Testis (tissue), 2 donors: ENCODE measurements around the gene RSL24D1.

ENCODE experiments used
- POLR2A ChIP-seq: fragments of 450-650 bp; IDR thresholded peaks from one replicate; pipeline ENCODE4 v1.6.1; 2017; ENCODE audit warnings: antibody characterized with exemption, mild to moderate bottlenecking, moderate library complexity
- TF ChIP-seq, protein P1 (sequence below), 3 experiments: fragments of 450-650 bp in 2 of 3; fragments of 200-600 bp in 1 of 3; sonication (generic) in 1 of 3; IDR thresholded peaks; one replicate each; pipeline ENCODE4 v1.5.1; 2016 to 2019; ENCODE audit warnings: antibody characterized with exemption in 3 of 3, mild to moderate bottlenecking in 2 of 3, moderate library complexity in 1 of 3

DNA sequence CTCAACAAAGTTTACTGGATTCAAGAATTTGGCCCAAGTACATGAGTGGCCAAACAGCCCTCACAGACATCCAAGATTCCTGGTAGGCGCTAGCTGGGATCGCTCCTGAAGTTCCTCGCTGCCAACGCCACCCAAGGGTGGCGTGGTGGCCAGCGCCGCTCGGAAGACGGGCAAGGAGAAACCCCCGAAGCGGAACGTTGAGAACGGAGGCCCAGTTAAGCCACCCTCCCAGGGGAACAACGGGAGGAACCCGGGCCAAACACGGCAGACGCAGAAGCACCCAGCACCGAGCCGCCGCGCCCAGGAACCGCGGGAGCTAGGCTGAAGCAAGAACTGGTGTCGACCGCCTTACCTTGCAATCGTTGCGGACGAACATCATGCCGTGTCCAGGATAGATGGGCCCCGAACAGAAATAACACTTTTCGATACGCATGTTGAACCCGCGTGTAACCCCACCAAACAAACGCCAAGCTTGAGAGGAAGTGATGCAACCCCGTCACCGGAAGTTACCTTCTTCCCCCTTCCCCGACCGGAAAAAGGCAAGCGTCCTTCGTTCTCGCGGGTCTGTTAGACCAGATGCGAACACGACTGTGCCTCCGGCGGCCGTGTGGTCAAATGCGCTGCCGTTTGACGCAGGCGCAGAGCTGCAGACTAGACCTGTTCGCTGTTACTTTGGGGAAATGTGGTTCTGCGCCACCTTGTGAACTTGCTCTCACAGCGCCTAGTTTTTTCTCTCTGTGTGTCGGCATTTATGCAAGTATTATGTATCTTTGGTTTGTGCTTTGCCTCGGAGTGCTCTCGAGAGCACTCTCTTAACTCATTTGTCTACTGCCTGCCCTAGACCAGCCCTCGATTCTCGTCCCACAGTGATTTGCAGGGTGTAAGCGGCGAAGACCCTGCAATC lies at the start of gene RSL24D1:
- TF ChIP-seq POLR2A, result no peak
- TF ChIP-seq, protein P1, sequence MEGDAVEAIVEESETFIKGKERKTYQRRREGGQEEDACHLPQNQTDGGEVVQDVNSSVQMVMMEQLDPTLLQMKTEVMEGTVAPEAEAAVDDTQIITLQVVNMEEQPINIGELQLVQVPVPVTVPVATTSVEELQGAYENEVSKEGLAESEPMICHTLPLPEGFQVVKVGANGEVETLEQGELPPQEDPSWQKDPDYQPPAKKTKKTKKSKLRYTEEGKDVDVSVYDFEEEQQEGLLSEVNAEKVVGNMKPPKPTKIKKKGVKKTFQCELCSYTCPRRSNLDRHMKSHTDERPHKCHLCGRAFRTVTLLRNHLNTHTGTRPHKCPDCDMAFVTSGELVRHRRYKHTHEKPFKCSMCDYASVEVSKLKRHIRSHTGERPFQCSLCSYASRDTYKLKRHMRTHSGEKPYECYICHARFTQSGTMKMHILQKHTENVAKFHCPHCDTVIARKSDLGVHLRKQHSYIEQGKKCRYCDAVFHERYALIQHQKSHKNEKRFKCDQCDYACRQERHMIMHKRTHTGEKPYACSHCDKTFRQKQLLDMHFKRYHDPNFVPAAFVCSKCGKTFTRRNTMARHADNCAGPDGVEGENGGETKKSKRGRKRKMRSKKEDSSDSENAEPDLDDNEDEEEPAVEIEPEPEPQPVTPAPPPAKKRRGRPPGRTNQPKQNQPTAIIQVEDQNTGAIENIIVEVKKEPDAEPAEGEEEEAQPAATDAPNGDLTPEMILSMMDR (IDR thresholded peaks at IDR 0.05), result no peak
